ENCODE data around the gene RGR. TPM values are rescaled to one million over a fixed set of nuclear protein-coding genes. Genes with fewer than 3 reads are reported as not detected.
"Not testable (repeated sequence)": the region's sequence is repeated elsewhere in the genome, so short reads cannot be mapped to it uniquely, and the experiment has no call there.

RGR gene
- total RNA-seq, 1 donor, result not detected

- H3K4me3 ChIP-seq (ENCODE audit: low read depth, low read length), result no peak overlapping the region
- peak; percentile 37 for DNase-seq (ENCODE audit: low read depth)
- peak; percentile 72 for TF ChIP-seq CTCF (IDR thresholded peaks at IDR 0.05; ENCODE audit: insufficient read depth, low read depth, low read length)
These were observed 22.8 kb downstream of the RGR start for GRCh38 chr10:84267503-84268126.

- H3K4me3 ChIP-seq (ENCODE audit: low read depth, low read length), result no peak overlapping the region
- TF ChIP-seq CTCF (IDR thresholded peaks at IDR 0.05; ENCODE audit: insufficient read depth, low read depth, low read length), result no peak
- no peak for DNase-seq (ENCODE audit: low read depth)
These were observed 24.3 kb downstream of the RGR start for GRCh38 chr10:84269162-84269561.

GRCh38 chr10:84269773-84270172 lies 24.9 kb downstream of the RGR start:
- TF ChIP-seq CTCF (IDR thresholded peaks at IDR 0.05; ENCODE audit: insufficient read depth, low read depth, low read length), result no peak
- H3K4me3 ChIP-seq (ENCODE audit: low read depth, low read length), result no peak overlapping the region
- peak; percentile 60 for DNase-seq (ENCODE audit: low read depth)

GRCh38 chr10:84270708-84271107 lies 25.9 kb downstream of the RGR start:
- H3K4me3 ChIP-seq (ENCODE audit: low read depth, low read length), result no peak overlapping the region
- DNase-seq (ENCODE audit: low read depth), result no peak
- no peak for TF ChIP-seq CTCF (IDR thresholded peaks at IDR 0.05; ENCODE audit: insufficient read depth, low read depth, low read length)

GRCh38 chr10:84279876-84280475 lies 35.1 kb downstream of the RGR start:
- H3K4me3 ChIP-seq (ENCODE audit: low read depth, low read length), result peak overlapping the region; percentile 33
- not testable (repeated sequence) for DNase-seq (ENCODE audit: low read depth)

- TF ChIP-seq CTCF (IDR thresholded peaks at IDR 0.05; ENCODE audit: insufficient read depth, low read depth, low read length), result no peak
- no peak overlapping the region for H3K4me3 ChIP-seq (ENCODE audit: low read depth, low read length)
- DNase-seq (ENCODE audit: low read depth), result no peak
These were observed 41.8 kb downstream of the RGR start for GRCh38 chr10:84286695-84287094.

GRCh38 chr10:84288151-84288550 lies 43.3 kb downstream of the RGR start:
- H3K4me3 ChIP-seq (ENCODE audit: low read depth, low read length), result no peak overlapping the region
- no peak for TF ChIP-seq CTCF (IDR thresholded peaks at IDR 0.05; ENCODE audit: insufficient read depth, low read depth, low read length)

More at GRCh38 chr10:84288151-84288550, 43.3 kb downstream of the RGR start:
- DNase-seq (ENCODE audit: low read depth), result no peak

Measured in fibroblast of villous mesenchyme (primary cell).